Spleen (tissue), 11 donors: ENCODE results near the gene VEZT. TPM values are rescaled to one million over a fixed set of nuclear protein-coding genes. Genes with fewer than 3 reads are reported as not detected.

ENCODE experiments used
- DNase-seq: peaks from one replicate; pipeline ENCODE4 v3.0.0-alpha.2; 2020
- H3K27ac ChIP-seq, 8 donors: fragments of 200-600 bp; sonication (generic) in 7 of 8; 1 replicate in 4 of 8; 2 replicates in 4 of 8; pipeline versions ENCODE4 v1.5.0 to v1.8.0; 2016 to 2021; ENCODE audit warnings: inconsistent platforms in 4 of 8, mild to moderate bottlenecking in 4 of 8, moderate library complexity in 1 of 8
- H3K27me3 ChIP-seq, 7 donors: fragments of 200-600 bp; sonication (generic) in 6 of 7; replicated peaks in 1 of 7; 1 replicate in 4 of 7; 2 replicates in 3 of 7; pipeline versions ENCODE4 v1.5.0 to v1.8.0; 2016 to 2021; ENCODE audit warnings: inconsistent platforms in 3 of 7, mild to moderate bottlenecking in 1 of 7
- H3K36me3 ChIP-seq, 6 donors: fragments of 200-600 bp; sonication (generic) in 5 of 6; 1 replicate in 4 of 6; 2 replicates in 2 of 6; pipeline versions ENCODE4 v1.5.0 to v1.8.0; 2016 to 2021; ENCODE audit warnings: inconsistent platforms in 2 of 6
- H3K4me1 ChIP-seq, 6 donors: fragments of 200-600 bp; sonication (generic) in 5 of 6; 1 replicate in 3 of 6; 2 replicates in 3 of 6; pipeline versions ENCODE4 v1.5.0 to v1.8.0; 2016 to 2021; ENCODE audit warnings: inconsistent platforms in 3 of 6
- H3K4me3 ChIP-seq, 8 donors: fragments of 200-600 bp; sonication (generic) in 7 of 8; 1 replicate in 4 of 8; 2 replicates in 4 of 8; pipeline versions ENCODE4 v1.5.0 to v1.8.0; 2016 to 2021; ENCODE audit warnings: inconsistent platforms in 4 of 8, mild to moderate bottlenecking in 4 of 8, moderate library complexity in 2 of 8
- H3K9me3 ChIP-seq, 8 donors: fragments of 200-600 bp; sonication (generic) in 7 of 8; 1 replicate in 4 of 8; 2 replicates in 4 of 8; pipeline versions ENCODE4 v1.5.0 to v1.8.0; 2016 to 2021; ENCODE audit warnings: inconsistent platforms in 4 of 8
- CTCF ChIP-seq, 11 experiments: fragments of 200-600 bp in 7 of 11; fragments of 450-650 bp in 4 of 11; sonication (generic) in 4 of 11; IDR thresholded peaks in 8 of 11; conservative IDR thresholded peaks in 3 of 11; 1 replicate in 7 of 11; 2 replicates in 4 of 11; pipeline versions ENCODE4 v1.4.0 to v1.8.0; 2016 to 2021; ENCODE audit warnings: antibody characterized with exemption in 11 of 11, inconsistent platforms in 4 of 11, mild to moderate bottlenecking in 1 of 11
- POLR2A ChIP-seq, 3 donors: fragments of 450-650 bp; IDR thresholded peaks; one replicate each; pipeline ENCODE4 v1.5.1; 2017; ENCODE audit warnings: antibody characterized with exemption in 3 of 3, mild to moderate bottlenecking in 1 of 3
- POLR2AphosphoS5 ChIP-seq, 3 donors: sonication (generic); formaldehyde crosslinking; IDR thresholded peaks; one replicate each; pipeline ENCODE4 v1.5.1; 2017; ENCODE audit warnings: antibody characterized with exemption in 3 of 3
- WGBS, 5 donors: extraction: QIAGEN DNeasy Blood & Tissue Kit in 3 of 5; methylation state at CpG; one replicate each; pipeline versions ENCODE4 v1.1.5 to v1.1.7; 2013 to 2018; 5-methylcytosine and 5-hydroxymethylcytosine counted together
- intact Hi-C: fragments of 100-400 bp; cut with DNase I; formaldehyde crosslinking; loops from one replicate; pipeline ENCODE4 v1.15.0; 2023; ENCODE audit warnings: low total_unique reads
- polyA plus RNA-seq, 3 donors: library from polyadenylated mRNA; stranded (reverse); fragments of 200-250 nt; gene quantifications; one replicate each; pipeline ENCODE4 v1.2.1, GENCODE V29; 2013
- total RNA-seq, 7 donors: library from RNA; depleted of rRNA in 3 of 7; stranded (reverse); fragments of >200 nt in 3 of 7; fragmentation: NEBNext Ultra II Directional in 4 of 7; extraction: Animal tissue kit (Norgen Biotek cat#: 25700) in 4 of 7; gene quantifications; one replicate each; pipeline versions ENCODE4 v1.1.0 to v1.2.1, GENCODE V29; 2016 to 2021
- donor health status: healthy with polysubstance abuse.
- donor health status: DM: no; HTN: no; CAD: no; lungs with moderate emphysema.
- donor health status: DM: no; HTN: no; CAD: no.
- donor health status: Bipolar disorder and iron deficiency.
- donor health status: healthy.
- donor health status: DM: no; HTN: no; CAD: no.
- donor health status: DM: yes; HTN: yes; CAD: no.

The VEZT gene
- total and polyA plus RNA-seq, 10 donors = 17.0 to 64.3 (median 44.8) TPM

- TF ChIP-seq POLR2A (IDR thresholded peaks at IDR 0.05) = no peak
- no peak for TF ChIP-seq CTCF (IDR thresholded peaks at IDR 0.05 in 8 of 11, conservative IDR thresholded peaks at IDR 0.05 in 3 of 11)
- TF ChIP-seq POLR2AphosphoS5 (IDR thresholded peaks at IDR 0.05) = no peak
- peaks cover 0 to 21% (median 8%) of the 10 kb centered on the region in 6 donors for H3K4me1 ChIP-seq
- H3K4me3 ChIP-seq = no peak overlapping the region
- peaks cover 0 to 32% (median 18%) of the 10 kb centered on the region in 6 donors for H3K36me3 ChIP-seq
- 82 to 92% (median 92%) methylated on average over 8 of the region's 8 CpGs for WGBS, 5 donors
- H3K27ac ChIP-seq = no peak overlapping the region
- no peaks in the 10 kb centered on the region for H3K9me3 ChIP-seq
- intact Hi-C loops = no loop called here
- DNase-seq = no peak
- H3K27me3 ChIP-seq = no peaks in the 10 kb centered on the region
These were observed 31.2 kb downstream of the VEZT start for GRCh38 chr12:95248604-95249360.

- no peak for TF ChIP-seq CTCF (IDR thresholded peaks at IDR 0.05 in 8 of 11, conservative IDR thresholded peaks at IDR 0.05 in 3 of 11)
- Histone ChIP-seq H3K9me3 (no peaks in the 10 kb centered on the region), H3K4me3 (no peak overlapping the region), H3K27ac (no peak overlapping the region), H3K36me3 (peaks cover 0 to 69% (median 48%) of the 10 kb centered on the region in 6 donors), H3K4me1 (peaks cover 0 to 11% (median 0%) of the 10 kb centered on the region in 6 donors), H3K27me3 (no peaks in the 10 kb centered on the region)
- no peak for DNase-seq
- intact Hi-C loops = no loop called here
These were observed 35.8 kb downstream of the VEZT start for GRCh38 chr12:95253386-95253785.

- Histone ChIP-seq H3K9me3 (no peaks in the 10 kb centered on the region), H3K36me3 (peaks cover 0 to 89% (median 42%) of the 10 kb centered on the region in 6 donors), H3K27me3 (no peaks in the 10 kb centered on the region), H3K4me3 (no peak overlapping the region), H3K4me1 (peaks cover 0 to 4% (median under 1%) of the 10 kb centered on the region in 6 donors), H3K27ac (no peak overlapping the region)
- intact Hi-C loops = no loop called here
- WGBS, 5 donors = 93 to 98% (median 96%) methylated on average over 3 of the region's 3 CpGs
- DNase-seq = no peak
- TF ChIP-seq POLR2AphosphoS5 (IDR thresholded peaks at IDR 0.05) (no peak), POLR2A (IDR thresholded peaks at IDR 0.05) (no peak), CTCF (IDR thresholded peaks at IDR 0.05 in 8 of 11, conservative IDR thresholded peaks at IDR 0.05 in 3 of 11) (no peak)
These were observed 39.9 kb downstream of the VEZT start for GRCh38 chr12:95257541-95257940.

GRCh38 chr12:95258151-95258550 is 40.5 kb downstream of the VEZT start:
- intact Hi-C loops = no loop called here
- no peaks in the 10 kb centered on the region for H3K27me3 ChIP-seq
- peaks cover 0 to 89% (median 39%) of the 10 kb centered on the region in 6 donors for H3K36me3 ChIP-seq
- no peak overlapping the region for H3K4me3 ChIP-seq
- H3K9me3 ChIP-seq = no peaks in the 10 kb centered on the region
- TF ChIP-seq POLR2AphosphoS5 (IDR thresholded peaks at IDR 0.05) (no peak), POLR2A (IDR thresholded peaks at IDR 0.05) (no peak), CTCF (IDR thresholded peaks at IDR 0.05 in 8 of 11, conservative IDR thresholded peaks at IDR 0.05 in 3 of 11) (no peak)
- 96 to 99% (median 98%) methylated on average over 2 of the region's 2 CpGs for WGBS, 5 donors
- H3K4me1 ChIP-seq = peaks cover 0 to 10% (median 3%) of the 10 kb centered on the region in 6 donors
- no peak overlapping the region for H3K27ac ChIP-seq
- no peak for DNase-seq
